A204.1 (cell line): Measurements from ENCODE around the gene FBH1.
"Not testable (repeated sequence)": the region's sequence is repeated elsewhere in the genome, so short reads cannot be mapped to it uniquely, and the experiment has no call there.

Source experiments
- FAIRE-seq: peaks from 2 replicates; lab custom pipeline; 2012; peaks lifted over from hg19 to GRCh38; lab: Jason Lieb, UNC

FBH1 gene

GRCh38 chr10:5960070-5960972 lies 70.3 kb downstream of the FBH1 start:
- no peak for FAIRE-seq

GRCh38 chr10:5960973-5961275 lies 70.9 kb downstream of the FBH1 start:
- FAIRE-seq: not testable (repeated sequence)

GRCh38 chr10:5961405-5962100 lies 71.5 kb downstream of the FBH1 start:
- no peak for FAIRE-seq

GRCh38 chr10:5962358-5962940 lies 72.4 kb downstream of the FBH1 start:
- not testable (repeated sequence) for FAIRE-seq

GRCh38 chr10:5963071-5963470 lies 73.0 kb downstream of the FBH1 start:
- FAIRE-seq: no peak

GRCh38 chr10:5963591-5963990 lies 73.5 kb downstream of the FBH1 start:
- FAIRE-seq: no peak

- FAIRE-seq: no peak
Observed at GRCh38 chr10:5964736-5965135, 74.7 kb downstream of the FBH1 start.

GRCh38 chr10:5965266-5965665 lies 75.2 kb downstream of the FBH1 start:
- FAIRE-seq: no peak

- FAIRE-seq: no peak
Observed at GRCh38 chr10:5968037-5968680, 78.1 kb downstream of the FBH1 start.

GRCh38 chr10:5968681-5969453 lies 78.8 kb downstream of the FBH1 start:
- peak; percentile 85 for FAIRE-seq

GRCh38 chr10:5970066-5970465 lies 80.0 kb downstream of the FBH1 start:
- FAIRE-seq: no peak

GRCh38 chr10:5970527-5970926 lies 80.5 kb downstream of the FBH1 start:
- no peak for FAIRE-seq

- FAIRE-seq: no peak
Observed at GRCh38 chr10:5971315-5971832, 81.3 kb downstream of the FBH1 start.

- FAIRE-seq: no peak
Observed at GRCh38 chr10:5971886-5972285, 81.8 kb downstream of the FBH1 start.

GRCh38 chr10:5973069-5973468 lies 83.0 kb downstream of the FBH1 start:
- no peak for FAIRE-seq

- no peak for FAIRE-seq
Observed at GRCh38 chr10:5975641-5976473, 85.8 kb downstream of the FBH1 start.

GRCh38 chr10:5976512-5977470 lies 86.7 kb downstream of the FBH1 start:
- FAIRE-seq: no peak

GRCh38 chr10:5977471-5978229 lies 87.6 kb downstream of the FBH1 start, which contains the start of gene IL15RA:
TSS of gene IL15RA (minus strand) at chr10:5977543. CDS start at chr10:5977492, 51 bp downstream.
- no peak for FAIRE-seq

- no peak for FAIRE-seq
Observed at GRCh38 chr10:5978230-5978489, 88.1 kb downstream of the FBH1 start.
